Sigmoid colon (tissue), 4 donors: ENCODE results near the gene ARHGAP44.

Experiments
- POLR2A ChIP-seq, 2 donors: fragments of 450-650 bp; IDR thresholded peaks; one replicate each; pipeline ENCODE4 v1.6.1; 2016; ENCODE audit warnings: antibody characterized with exemption in 2 of 2, mild to moderate bottlenecking in 2 of 2, moderate library complexity in 2 of 2
- POLR2AphosphoS5 ChIP-seq, 4 donors: sonication (generic); formaldehyde crosslinking; IDR thresholded peaks; one replicate each; pipeline ENCODE4 v1.6.1; 2017; ENCODE audit warnings: antibody characterized with exemption in 4 of 4
- TF ChIP-seq, protein P1 (sequence below), 4 experiments: fragments of 450-650 bp in 3 of 4; fragments of 200-600 bp in 1 of 4; IDR thresholded peaks; one replicate each; pipeline ENCODE4 v1.5.1; 2016 to 2019; ENCODE audit warnings: antibody characterized with exemption in 4 of 4, mild to moderate bottlenecking in 3 of 4, moderate library complexity in 2 of 4

DNA sequence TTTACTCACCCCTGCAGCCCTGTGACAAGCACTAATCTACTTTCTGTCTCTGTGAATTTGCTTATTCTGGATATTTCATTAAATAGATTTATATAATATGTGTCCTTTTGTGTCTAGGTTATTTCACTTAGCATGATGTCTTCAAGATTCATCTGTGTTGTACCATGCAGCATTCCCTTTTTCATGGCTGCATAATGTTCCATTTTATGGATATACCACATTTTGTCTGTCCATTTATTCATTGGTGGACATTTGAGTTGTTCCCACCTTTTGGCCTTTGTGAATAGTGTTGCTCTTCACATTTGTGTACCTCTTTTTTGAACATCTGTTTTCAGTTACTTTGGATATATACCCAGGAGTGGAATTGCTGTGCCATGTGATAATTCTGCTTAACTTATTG is 118.2 kb downstream of the ARHGAP44 start:
- TF ChIP-seq POLR2A (IDR thresholded peaks at IDR 0.05) (no peak), POLR2AphosphoS5 (IDR thresholded peaks at IDR 0.05) (no peak)
- TF ChIP-seq, protein P1, sequence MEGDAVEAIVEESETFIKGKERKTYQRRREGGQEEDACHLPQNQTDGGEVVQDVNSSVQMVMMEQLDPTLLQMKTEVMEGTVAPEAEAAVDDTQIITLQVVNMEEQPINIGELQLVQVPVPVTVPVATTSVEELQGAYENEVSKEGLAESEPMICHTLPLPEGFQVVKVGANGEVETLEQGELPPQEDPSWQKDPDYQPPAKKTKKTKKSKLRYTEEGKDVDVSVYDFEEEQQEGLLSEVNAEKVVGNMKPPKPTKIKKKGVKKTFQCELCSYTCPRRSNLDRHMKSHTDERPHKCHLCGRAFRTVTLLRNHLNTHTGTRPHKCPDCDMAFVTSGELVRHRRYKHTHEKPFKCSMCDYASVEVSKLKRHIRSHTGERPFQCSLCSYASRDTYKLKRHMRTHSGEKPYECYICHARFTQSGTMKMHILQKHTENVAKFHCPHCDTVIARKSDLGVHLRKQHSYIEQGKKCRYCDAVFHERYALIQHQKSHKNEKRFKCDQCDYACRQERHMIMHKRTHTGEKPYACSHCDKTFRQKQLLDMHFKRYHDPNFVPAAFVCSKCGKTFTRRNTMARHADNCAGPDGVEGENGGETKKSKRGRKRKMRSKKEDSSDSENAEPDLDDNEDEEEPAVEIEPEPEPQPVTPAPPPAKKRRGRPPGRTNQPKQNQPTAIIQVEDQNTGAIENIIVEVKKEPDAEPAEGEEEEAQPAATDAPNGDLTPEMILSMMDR (IDR thresholded peaks at IDR 0.05) = no peak
